Mucosa of descending colon (tissue), 3 donors: ENCODE measurements around the gene TPST1. TPM values are rescaled to one million over a fixed set of nuclear protein-coding genes. Genes with fewer than 3 reads are reported as not detected.

Experiments
- ATAC-seq: fragments of 200-7000 bp; cut with Tn5 transposase; one replicate; pipeline ENCODE4 v1.9.1; 2020; ENCODE audit warnings: mild to moderate bottlenecking, moderate library complexity
- DNase-seq, 3 donors: peaks; one replicate each; pipeline ENCODE4 v3.0.0-alpha.2; 2020
- H3K36me3 ChIP-seq: fragments of 200-600 bp; one replicate; pipeline ENCODE4 v1.8.0; 2021; ENCODE audit warnings: low read depth, mild to moderate bottlenecking
- H3K4me1 ChIP-seq: fragments of 200-600 bp; one replicate; pipeline ENCODE4 v1.8.0; 2021; ENCODE audit warnings: low read depth, mild to moderate bottlenecking
- H3K4me3 ChIP-seq: fragments of 200-600 bp; one replicate; pipeline ENCODE4 v1.8.0; 2021; ENCODE audit warnings: mild to moderate bottlenecking
- H3K9me3 ChIP-seq: fragments of 200-600 bp; one replicate; pipeline ENCODE4 v1.8.0; 2021; ENCODE audit warnings: mild to moderate bottlenecking
- CTCF ChIP-seq: fragments of 200-600 bp; IDR thresholded peaks from one replicate; pipeline ENCODE4 v1.8.0; 2022; ENCODE audit warnings: antibody characterized with exemption, mild to moderate bottlenecking
- intact Hi-C, 2 donors: fragments of 100-400 bp; cut with DNase I in 1 of 2; cut with micrococcal nuclease in 1 of 2; formaldehyde crosslinking; loops; one replicate each; pipeline versions ENCODE4 v1.11.0 to v1.11.1; 2022; cut with DNase I, micrococcal nuclease
- total RNA-seq, 3 donors: library from RNA; stranded (reverse); fragmentation: NEBNext Ultra II Directional in 2 of 3; extraction: Animal tissue kit (Norgen Biotek cat#: 25700) in 2 of 3; gene quantifications; one replicate each; pipeline versions ENCODE4 v1.2.1 to v1.2.4, GENCODE V29; 2021 to 2023
- donor health status: DM: no; HTN: no; CAD: no; lungs with moderate emphysema.
- donor health status: DM: no; HTN: no; CAD: no.
- donor health status: DM: no; HTN: yes; CAD: no.

The TPST1 gene
- total RNA-seq, 3 donors from 2014 or later, result 3.5 to 15.0 (median 8.5) TPM

GRCh38 chr7:66281678-66282590 lies 76.8 kb downstream of the TPST1 start:
- Histone ChIP-seq H3K36me3 (no peaks in the 10 kb centered on the region), H3K4me3 (no peak overlapping the region), H3K4me1 (no peaks in the 10 kb centered on the region), H3K9me3 (no peaks in the 10 kb centered on the region)
- DNase-seq, result no peak
- peak; percentile 31 for ATAC-seq
- intact Hi-C loops, result no loop called here
- TF ChIP-seq CTCF, result no peak

GRCh38 chr7:66282591-66282935 lies 77.4 kb downstream of the TPST1 start:
- Histone ChIP-seq H3K4me1 (no peaks in the 10 kb centered on the region), H3K36me3 (no peaks in the 10 kb centered on the region), H3K4me3 (no peak overlapping the region), H3K9me3 (no peaks in the 10 kb centered on the region)
- no peak for TF ChIP-seq CTCF
- intact Hi-C loops, result no loop called here
- DNase-seq (no peak), ATAC-seq (no peak)

- TF ChIP-seq CTCF, result no peak
- DNase-seq (no peak), ATAC-seq (peak; percentile 30)
- Histone ChIP-seq H3K4me3 (no peak overlapping the region), H3K4me1 (no peaks in the 10 kb centered on the region), H3K36me3 (no peaks in the 10 kb centered on the region), H3K9me3 (no peaks in the 10 kb centered on the region)
- intact Hi-C loops, result no loop called here
Observed at GRCh38 chr7:66283003-66283920, 78.1 kb downstream of the TPST1 start.

- intact Hi-C loops, result no loop called here
- no peak for ATAC-seq
- peaks cover 10% of the 10 kb centered on the region for H3K9me3 ChIP-seq
- H3K4me3 ChIP-seq, result no peak overlapping the region
- no peaks in the 10 kb centered on the region for H3K4me1 ChIP-seq
- no peaks in the 10 kb centered on the region for H3K36me3 ChIP-seq
- no peak for TF ChIP-seq CTCF
- no peak for DNase-seq
Observed at GRCh38 chr7:66296001-66296521, 90.9 kb downstream of the TPST1 start.

GRCh38 chr7:66296557-66296956 lies 91.4 kb downstream of the TPST1 start:
- intact Hi-C loops, result no loop called here
- Histone ChIP-seq H3K4me3 (no peak overlapping the region), H3K36me3 (no peaks in the 10 kb centered on the region), H3K9me3 (peaks cover 10% of the 10 kb centered on the region), H3K4me1 (no peaks in the 10 kb centered on the region)
- TF ChIP-seq CTCF, result no peak
- ATAC-seq (no peak), DNase-seq (no peak)
